CD4-positive, alpha-beta T cell treated with Interleukin-12 subunit alpha and Interleukin-12 subunit beta, for 1 hour (primary cell): ENCODE data around the gene SFMBT1.
"Not testable (repeated sequence)": the region's sequence is repeated elsewhere in the genome, so short reads cannot be mapped to it uniquely, and the experiment has no call there.

ENCODE experiments used
- DNase-seq: peaks from one replicate; pipeline ENCODE4 v3.0.0-alpha.2; 2020

The SFMBT1 gene

DNA sequence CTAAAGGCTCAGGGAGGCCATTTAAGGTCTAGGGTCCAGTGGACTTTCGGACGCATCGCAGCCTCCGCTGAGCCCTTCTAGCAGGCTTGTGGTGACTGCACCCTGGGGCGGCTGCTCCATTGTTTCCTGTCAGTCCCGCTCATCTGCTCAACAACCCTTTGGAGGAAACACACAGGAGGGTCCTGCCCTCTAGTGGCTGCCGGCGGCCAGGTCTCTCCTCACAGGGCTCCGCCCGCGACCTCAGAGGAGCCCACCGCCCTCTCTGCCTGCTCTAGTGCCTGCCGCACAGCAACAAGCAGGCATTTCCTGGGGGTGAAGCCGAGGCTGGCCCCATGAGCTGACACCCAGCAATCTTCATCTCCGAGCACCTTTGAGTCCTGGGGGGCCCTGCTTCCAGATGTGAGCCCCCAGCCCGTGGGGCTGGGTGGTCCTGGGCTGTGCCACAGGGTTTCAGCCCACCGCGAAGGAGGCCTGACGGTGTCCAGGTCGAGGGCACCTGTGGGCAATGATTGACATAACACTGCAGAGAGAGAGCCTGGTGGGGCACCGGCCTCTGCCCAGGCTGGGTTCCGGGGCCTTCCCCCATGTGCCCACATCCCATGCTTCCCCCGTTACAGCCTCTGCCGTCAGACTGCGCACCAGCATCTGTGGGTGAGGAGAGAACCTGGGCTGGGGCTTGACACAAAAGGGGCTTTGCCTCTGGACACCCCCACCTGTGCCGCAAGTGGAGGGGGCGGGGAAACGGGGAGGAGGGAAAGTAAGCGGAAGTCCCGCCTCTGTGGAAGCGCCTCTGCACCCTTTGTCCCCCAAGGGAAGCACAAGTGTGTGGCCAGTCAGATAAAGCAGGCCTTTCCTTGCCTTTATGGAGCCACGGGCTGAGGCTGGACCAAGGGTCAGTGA, 27.0 kb upstream of the SFMBT1 start:
- peak; percentile 88 for DNase-seq

DNA sequence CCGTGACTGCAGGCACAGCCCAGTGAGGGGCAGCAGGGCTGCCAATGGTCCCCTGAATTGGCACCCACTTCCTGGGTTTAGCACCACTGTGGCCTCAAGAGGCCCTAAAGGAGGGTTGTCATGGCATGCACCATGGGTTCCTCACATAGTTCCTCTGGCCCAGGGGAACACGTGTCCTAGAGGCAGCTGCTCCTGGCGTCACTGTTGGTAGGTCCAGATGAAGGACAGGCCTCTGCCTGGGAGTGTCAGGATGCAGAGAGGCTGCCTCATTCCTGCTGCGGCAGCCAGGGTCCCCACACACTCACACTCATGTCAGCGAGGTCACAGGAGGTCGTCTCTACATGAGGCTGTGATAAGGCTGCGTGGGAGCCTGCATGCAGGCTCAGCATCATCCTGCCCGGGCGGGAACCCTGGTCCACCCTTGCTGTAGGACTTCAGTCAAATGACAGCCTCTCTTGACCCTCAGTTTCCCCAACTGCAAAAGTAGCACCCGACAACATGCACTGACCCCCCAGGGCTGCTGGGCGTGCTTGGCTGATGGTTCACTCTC, 26.1 kb upstream of the SFMBT1 start:
- no peak for DNase-seq

GRCh38 chr3:53069422-53070068, 23.7 kb upstream of the SFMBT1 start:
- DNase-seq, result no peak

GRCh38 chr3:53068176-53068575, 22.3 kb upstream of the SFMBT1 start:
- no peak for DNase-seq

DNA sequence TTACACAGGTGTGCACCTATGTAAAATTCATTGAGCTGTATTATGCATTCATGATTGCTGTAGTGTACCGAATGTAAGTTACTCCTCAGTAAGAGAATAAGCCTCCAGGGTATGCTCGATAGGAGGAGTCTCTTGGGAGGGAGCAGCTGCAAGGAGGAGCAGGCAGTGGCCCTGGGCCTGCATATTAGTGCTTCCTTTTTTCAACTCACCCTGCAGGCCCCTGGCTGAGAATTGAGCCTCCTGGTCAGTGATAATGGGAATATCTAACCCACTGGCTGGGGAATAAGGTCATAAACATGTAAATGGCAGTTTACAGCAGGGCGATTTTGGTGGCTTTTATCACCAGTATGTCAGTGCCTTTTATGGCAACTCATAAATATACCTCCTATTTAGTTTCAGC, 21.7 kb upstream of the SFMBT1 start:
- DNase-seq, result no peak

- DNase-seq, result no peak
Observed at GRCh38 chr3:53065841-53066480, 20.1 kb upstream of the SFMBT1 start.

- no peak for DNase-seq
Observed at GRCh38 chr3:53062905-53063304, 17.0 kb upstream of the SFMBT1 start.

GRCh38 chr3:53056442-53056841, 10.6 kb upstream of the SFMBT1 start:
- no peak for DNase-seq

GRCh38 chr3:53054233-53054632, 8.4 kb upstream of the SFMBT1 start:
- not testable (repeated sequence) for DNase-seq

- no peak for DNase-seq
Observed at GRCh38 chr3:53051929-53052328, 6.1 kb upstream of the SFMBT1 start.

GRCh38 chr3:53049987-53050386, 4.1 kb upstream of the SFMBT1 start:
- DNase-seq, result no peak

- DNase-seq, result peak; percentile 75
Observed at GRCh38 chr3:53046171-53047170, 598 bp upstream of the SFMBT1 start.

- peak; percentile 81 for DNase-seq
Observed at GRCh38 chr3:53044711-53045517, 959 bp downstream of the SFMBT1 start.

GRCh38 chr3:53044371-53044710, 1.5 kb downstream of the SFMBT1 start:
- no peak for DNase-seq

DNA sequence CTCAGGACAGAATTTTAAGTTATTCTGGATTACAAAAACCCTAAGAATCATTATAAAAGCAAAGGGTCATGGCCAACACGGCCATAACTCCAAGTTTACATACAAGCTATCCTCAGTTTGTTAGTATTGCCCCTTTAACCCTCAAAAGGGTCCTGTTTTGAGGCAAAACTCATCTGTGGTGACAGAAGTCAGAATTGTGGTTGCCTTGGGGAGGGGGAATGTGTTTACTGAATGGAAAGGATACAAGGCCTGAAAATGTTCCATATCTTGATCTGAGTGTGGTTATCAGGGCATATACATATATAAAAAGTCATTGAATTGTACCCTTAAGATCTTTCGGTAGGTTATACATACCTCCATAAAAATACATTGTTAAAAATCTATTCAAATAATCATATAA, 2.1 kb downstream of the SFMBT1 start:
- peak; percentile 26 for DNase-seq

DNA sequence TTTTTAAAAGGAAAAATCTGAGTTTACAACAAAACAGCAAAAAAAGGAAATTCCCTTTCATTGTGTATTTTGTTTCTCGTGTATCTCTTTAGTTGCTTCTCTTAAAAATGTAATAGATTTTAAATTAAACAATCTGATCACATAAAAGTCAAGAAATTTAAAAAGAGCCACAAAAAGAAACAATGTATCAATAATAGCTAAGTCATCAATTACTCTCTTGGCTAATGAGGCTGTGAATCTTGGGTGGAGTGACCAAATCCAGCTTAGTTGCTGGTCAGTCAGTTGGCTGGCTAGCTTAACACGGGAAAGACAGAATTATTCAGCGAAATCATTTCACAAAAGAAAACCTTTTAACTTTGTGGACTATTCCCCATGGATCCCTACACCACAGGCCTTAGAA, 3.2 kb downstream of the SFMBT1 start:
- DNase-seq, result no peak

GRCh38 chr3:53040351-53040820, 5.5 kb downstream of the SFMBT1 start:
- no peak for DNase-seq

- DNase-seq, result no peak
Observed at GRCh38 chr3:53039376-53039752, 6.5 kb downstream of the SFMBT1 start.

DNA sequence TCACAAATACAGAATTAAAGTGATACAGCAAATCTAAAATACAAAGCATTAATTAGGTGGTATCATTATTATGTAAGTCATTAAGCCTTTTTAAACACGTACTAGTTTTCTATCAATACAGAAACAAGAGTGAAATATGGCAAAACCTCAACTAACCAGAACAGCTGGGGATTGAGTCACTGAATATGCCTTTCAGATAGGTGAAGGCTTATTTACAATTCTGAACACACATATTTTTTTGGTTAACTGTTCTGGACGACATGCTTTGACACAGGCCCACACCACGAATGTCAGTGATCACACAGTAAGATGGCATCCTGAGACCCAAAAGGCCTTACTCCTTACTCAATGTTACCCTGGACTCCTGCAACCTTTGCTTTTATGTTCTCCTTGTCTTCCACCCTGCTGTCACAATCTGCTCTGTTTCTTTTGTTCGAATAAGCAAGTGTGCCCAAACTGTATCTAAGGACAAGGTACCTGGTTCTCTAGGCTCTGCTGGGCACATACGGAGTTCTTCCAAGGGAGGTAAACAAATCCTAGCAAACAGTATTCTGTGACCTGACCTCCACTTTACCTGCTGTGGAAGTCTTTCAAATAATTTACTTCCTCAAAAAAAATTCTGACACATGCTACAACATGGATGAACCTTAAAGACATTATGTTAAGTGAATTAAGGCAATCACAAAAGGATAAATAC, 7.0 kb downstream of the SFMBT1 start:
- no peak for DNase-seq

DNA sequence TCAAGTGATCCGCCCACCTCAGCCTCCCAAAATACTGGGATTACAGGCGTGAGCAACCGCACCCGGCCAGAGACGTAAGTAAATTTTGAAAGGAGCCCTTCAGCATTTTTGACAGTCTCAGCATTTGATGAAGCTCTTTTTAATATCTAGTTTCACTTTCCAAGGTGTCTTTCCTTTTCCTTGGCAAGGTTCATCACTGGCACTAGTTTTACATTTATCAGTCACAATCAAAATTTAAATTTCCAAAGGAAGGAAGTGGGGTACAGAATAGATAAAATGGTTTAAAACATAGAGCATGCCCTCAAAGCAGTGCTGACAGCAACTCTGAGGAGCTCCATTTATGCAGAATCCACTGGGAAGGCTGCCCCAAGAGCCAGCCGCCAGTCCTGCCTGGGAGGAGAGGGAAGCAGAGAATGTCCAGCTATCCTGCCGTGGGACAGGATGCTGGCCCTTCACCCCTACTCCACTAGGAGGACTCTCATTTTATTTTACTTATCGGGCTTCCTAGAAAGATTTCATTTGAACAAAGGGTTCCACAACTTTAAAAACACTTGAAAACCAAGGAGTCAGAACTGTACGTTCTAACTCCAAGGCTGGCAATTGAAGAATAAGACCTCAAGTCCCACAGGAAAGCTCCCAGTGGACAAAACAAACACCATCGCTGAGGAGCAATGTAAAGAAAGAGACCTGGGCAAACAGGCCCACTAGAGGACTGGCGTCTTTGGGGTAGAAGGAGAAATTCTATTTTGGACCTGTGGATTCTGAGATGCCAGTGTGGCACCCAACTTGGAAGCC, 9.9 kb downstream of the SFMBT1 start:
- no peak for DNase-seq
